Kidney (tissue), 14 donors: ENCODE measurements around the gene SLC30A2. TPM values are rescaled to one million over a fixed set of nuclear protein-coding genes. Genes with fewer than 3 reads are reported as not detected.

Experiments used
- DNase-seq, 5 donors: peaks; one replicate each; pipeline ENCODE4 v3.0.0-alpha.2; 2013 to 2020
- FAIRE-seq: peaks from 2 replicates; lab custom pipeline; 2012; peaks lifted over from hg19 to GRCh38; lab: Jason Lieb, UNC
- H3K27ac ChIP-seq, 2 donors: one replicate each; pipeline ENCODE4 v1.7.0; 2013; ENCODE audit warnings: low read depth in 2 of 2, low read length in 2 of 2, inconsistent platforms in 1 of 2
- H3K27me3 ChIP-seq: one replicate; pipeline ENCODE4 v1.7.1; 2013; ENCODE audit warnings: low read length, inconsistent platforms; ENCODE audit not compliant: control insufficient read depth, insufficient read depth
- H3K36me3 ChIP-seq, 3 donors: one replicate each; pipeline versions ENCODE4 v1.7.0 to v1.7.1; 2013; ENCODE audit warnings: low read length in 3 of 3, control low read depth in 1 of 3, inconsistent platforms in 1 of 3; ENCODE audit not compliant: insufficient read depth in 3 of 3, control insufficient read depth in 2 of 3
- H3K4me1 ChIP-seq, 3 donors: one replicate each; pipeline versions ENCODE4 v1.7.0 to v1.7.1; 2013; ENCODE audit warnings: low read length in 3 of 3, inconsistent platforms in 1 of 3, low read depth in 1 of 3; ENCODE audit not compliant: control insufficient read depth in 2 of 3, insufficient read depth in 2 of 3
- H3K4me3 ChIP-seq, 3 donors: one replicate each; pipeline versions ENCODE4 v1.7.0 to v1.8.1; 2013; ENCODE audit warnings: low read length in 3 of 3, control low read depth in 1 of 3, inconsistent platforms in 1 of 3
- H3K9ac ChIP-seq, 3 donors: one replicate each; pipeline versions ENCODE4 v1.7.0 to v1.7.1; 2013; ENCODE audit warnings: low read length in 3 of 3, control low read depth in 1 of 3, inconsistent platforms in 1 of 3
- H3K9me3 ChIP-seq, 3 donors: one replicate each; pipeline versions ENCODE4 v1.7.0 to v1.7.1; 2013; ENCODE audit warnings: low read length in 3 of 3, control low read depth in 1 of 3, inconsistent platforms in 1 of 3; ENCODE audit not compliant: control insufficient read depth in 2 of 3, insufficient read depth in 1 of 3
- intact Hi-C: fragments of 100-400 bp; cut with DNase I; formaldehyde crosslinking; loops from one replicate; pipeline ENCODE4 v1.11.1; 2022
- polyA plus RNA-seq: library from polyadenylated mRNA; stranded (reverse); fragments of 350-450 nt; fragmentation: Illumina TruSeq; extraction: RNeasy Lipid Tissue Mini Kit (QIAGEN cat#74804); gene quantifications from one replicate; pipeline ENCODE4 v1.2.3, GENCODE V29; 2014; ENCODE audit warnings: low read depth, low replicate concordance; ENCODE audit not compliant: insufficient read depth
- total RNA-seq: library from RNA; stranded (reverse); fragmentation: NEBNext Ultra II Directional; extraction: Animal tissue kit (Norgen Biotek cat#: 25700); gene quantifications from one replicate; pipeline ENCODE4 v1.2.1, GENCODE V29; 2021
- TF ChIP-seq, protein P1 (sequence below): IDR thresholded peaks from 3 replicates; pipeline ENCODE4 v1.5.1; 2012; ENCODE audit warnings: mild to moderate bottlenecking, moderate library complexity, borderline replicate concordance; ENCODE audit not compliant: insufficient read depth; ENCODE audit errors: extremely low read depth
- donor health status: control.
- donor health status: control.
- donor health status: control.
- donor health status: control.
- donor health status: control.
- donor health status: DM: yes; HTN: yes; CAD: no.
- donor health status: Normal renal cell carcinoma (clear cell type).

The SLC30A2 gene
- total and polyA plus RNA-seq, 2 donors from 2014 or later = 26.8 to 34.4 TPM

DNA sequence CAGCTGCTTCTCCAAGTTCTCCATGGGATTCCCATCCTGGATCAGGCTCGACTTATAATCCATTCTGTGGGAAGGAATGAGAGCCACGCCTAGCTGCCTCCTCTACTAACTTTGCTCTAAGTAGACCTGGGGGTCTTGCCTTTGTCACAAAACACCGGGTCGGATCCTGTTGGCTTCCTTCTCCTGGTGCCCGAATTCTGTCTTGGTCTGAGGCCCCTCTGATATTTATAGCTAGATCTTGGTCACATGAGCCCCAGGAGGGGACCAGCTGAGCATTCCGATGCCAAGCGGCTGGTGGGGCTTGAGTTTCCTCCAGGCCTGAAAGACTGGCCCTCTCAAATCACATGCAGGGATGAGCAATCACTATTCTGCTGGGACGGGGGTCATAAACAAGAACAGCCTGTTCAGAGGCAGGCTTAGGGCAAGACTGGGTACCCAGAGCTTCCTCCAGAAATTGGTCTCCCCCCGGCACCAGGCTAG is 21.6 kb upstream of the SLC30A2 start, which contains the start of gene TRIM63:
TSS of gene TRIM63 (minus strand) at position 199 of the 480 bp plus-strand sequence. CDS start at position 63, 136 bp downstream.
- H3K4me3 ChIP-seq = no peak within 1 kb of the TSS
- TF ChIP-seq, protein P1, sequence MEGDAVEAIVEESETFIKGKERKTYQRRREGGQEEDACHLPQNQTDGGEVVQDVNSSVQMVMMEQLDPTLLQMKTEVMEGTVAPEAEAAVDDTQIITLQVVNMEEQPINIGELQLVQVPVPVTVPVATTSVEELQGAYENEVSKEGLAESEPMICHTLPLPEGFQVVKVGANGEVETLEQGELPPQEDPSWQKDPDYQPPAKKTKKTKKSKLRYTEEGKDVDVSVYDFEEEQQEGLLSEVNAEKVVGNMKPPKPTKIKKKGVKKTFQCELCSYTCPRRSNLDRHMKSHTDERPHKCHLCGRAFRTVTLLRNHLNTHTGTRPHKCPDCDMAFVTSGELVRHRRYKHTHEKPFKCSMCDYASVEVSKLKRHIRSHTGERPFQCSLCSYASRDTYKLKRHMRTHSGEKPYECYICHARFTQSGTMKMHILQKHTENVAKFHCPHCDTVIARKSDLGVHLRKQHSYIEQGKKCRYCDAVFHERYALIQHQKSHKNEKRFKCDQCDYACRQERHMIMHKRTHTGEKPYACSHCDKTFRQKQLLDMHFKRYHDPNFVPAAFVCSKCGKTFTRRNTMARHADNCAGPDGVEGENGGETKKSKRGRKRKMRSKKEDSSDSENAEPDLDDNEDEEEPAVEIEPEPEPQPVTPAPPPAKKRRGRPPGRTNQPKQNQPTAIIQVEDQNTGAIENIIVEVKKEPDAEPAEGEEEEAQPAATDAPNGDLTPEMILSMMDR = no peak
- H3K9me3 ChIP-seq = no peaks in the 10 kb centered on the region
- no peak for FAIRE-seq
- DNase-seq = peak in 4 of 5 donors; percentile 51 to 76 (median 65)
- peaks cover 0 to 2% (median 0%) of the 10 kb centered on the region in 3 donors for H3K4me1 ChIP-seq
- H3K9ac ChIP-seq = no peak within 1 kb of the TSS
- H3K36me3 ChIP-seq = no peaks in the 10 kb centered on the region
- H3K27me3 ChIP-seq = no peaks in the 10 kb centered on the region
- intact Hi-C loops = no loop called here
- H3K27ac ChIP-seq = no peak within 1 kb of the TSS

DNA sequence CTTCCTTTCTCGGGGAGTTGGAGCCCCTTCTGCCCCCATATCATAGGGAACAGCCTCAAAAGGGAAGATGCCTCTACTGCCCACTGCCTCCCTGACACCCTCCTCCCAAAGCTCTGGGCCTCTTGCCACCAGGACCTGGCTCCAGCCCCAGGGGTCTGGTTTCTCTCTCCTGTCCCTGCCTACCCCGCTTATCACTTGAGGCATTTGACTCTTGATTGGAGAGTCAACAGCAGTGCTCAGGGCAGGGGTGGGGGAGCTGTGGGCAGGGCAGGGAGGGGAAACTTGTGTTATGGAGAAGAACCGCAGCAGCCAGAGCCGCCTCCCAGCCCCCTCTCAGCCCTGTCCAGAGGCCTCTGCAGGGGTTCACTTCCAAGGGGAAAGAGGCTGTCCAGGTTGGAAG is 20.9 kb upstream of the SLC30A2 start:
- Histone ChIP-seq H3K27ac (no peak overlapping the region), H3K9ac (no peak overlapping the region), H3K36me3 (no peaks in the 10 kb centered on the region), H3K9me3 (no peaks in the 10 kb centered on the region), H3K27me3 (no peaks in the 10 kb centered on the region), H3K4me1 (no peaks in the 10 kb centered on the region), H3K4me3 (no peak overlapping the region)
- no peak for DNase-seq
- FAIRE-seq = no peak
- TF ChIP-seq, protein P1 = no peak
- intact Hi-C loops = no loop called here

DNA sequence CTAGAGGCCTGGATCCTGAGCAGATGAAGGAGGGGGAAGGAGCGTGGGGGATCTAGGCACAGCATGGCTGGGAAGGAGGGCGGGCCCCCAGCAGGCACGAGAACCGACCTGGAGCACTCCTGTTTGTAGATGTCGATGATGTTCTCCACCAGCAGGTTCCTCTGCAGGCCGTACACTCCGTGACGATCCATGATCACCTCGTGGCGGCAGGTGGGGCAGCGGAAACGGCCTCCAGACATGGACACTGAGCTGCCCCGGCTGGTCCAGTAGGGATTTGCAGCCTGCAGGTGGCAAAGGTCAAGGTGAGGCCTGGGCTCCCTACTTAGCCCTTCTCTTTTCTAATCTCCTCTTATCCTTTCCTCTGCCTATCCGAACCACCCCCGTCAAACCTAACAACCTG is 20.2 kb upstream of the SLC30A2 start:
- Histone ChIP-seq H3K4me3 (no peak overlapping the region), H3K27me3 (no peaks in the 10 kb centered on the region), H3K4me1 (no peaks in the 10 kb centered on the region), H3K27ac (no peak overlapping the region), H3K9ac (no peak overlapping the region), H3K36me3 (no peaks in the 10 kb centered on the region), H3K9me3 (no peaks in the 10 kb centered on the region)
- intact Hi-C loops = no loop called here
- FAIRE-seq = no peak
- DNase-seq = no peak
- TF ChIP-seq, protein P1 = no peak

DNA sequence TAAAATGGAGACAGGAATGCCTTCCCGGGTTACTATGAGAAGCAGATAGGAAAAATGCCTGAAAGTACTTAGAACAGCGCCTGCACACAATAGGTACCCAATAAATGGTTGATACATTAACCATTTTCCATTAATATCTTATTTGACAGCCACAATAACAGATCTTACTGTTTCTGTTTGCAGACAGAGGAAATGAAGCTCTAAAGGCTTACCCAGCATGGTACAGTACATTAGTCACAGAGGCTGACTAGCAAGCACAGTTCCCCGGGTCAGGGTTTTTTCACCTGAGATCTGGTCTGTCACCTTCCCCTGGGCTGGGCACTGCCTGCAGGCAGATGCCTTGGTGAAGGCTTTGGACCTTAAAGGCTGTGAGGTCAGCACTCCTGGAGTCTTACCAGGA is 18.6 kb upstream of the SLC30A2 start:
- TF ChIP-seq, protein P1 = no peak
- Histone ChIP-seq H3K27me3 (no peaks in the 10 kb centered on the region), H3K4me1 (no peaks in the 10 kb centered on the region), H3K27ac (no peak overlapping the region), H3K9ac (no peak overlapping the region), H3K36me3 (no peaks in the 10 kb centered on the region), H3K9me3 (no peaks in the 10 kb centered on the region), H3K4me3 (no peak overlapping the region)
- intact Hi-C loops = no loop called here
- peak in 2 of 5 donors; percentile 38 to 41 for DNase-seq
- no peak for FAIRE-seq
